ENCODE results near the gene AIF1.

DNA sequence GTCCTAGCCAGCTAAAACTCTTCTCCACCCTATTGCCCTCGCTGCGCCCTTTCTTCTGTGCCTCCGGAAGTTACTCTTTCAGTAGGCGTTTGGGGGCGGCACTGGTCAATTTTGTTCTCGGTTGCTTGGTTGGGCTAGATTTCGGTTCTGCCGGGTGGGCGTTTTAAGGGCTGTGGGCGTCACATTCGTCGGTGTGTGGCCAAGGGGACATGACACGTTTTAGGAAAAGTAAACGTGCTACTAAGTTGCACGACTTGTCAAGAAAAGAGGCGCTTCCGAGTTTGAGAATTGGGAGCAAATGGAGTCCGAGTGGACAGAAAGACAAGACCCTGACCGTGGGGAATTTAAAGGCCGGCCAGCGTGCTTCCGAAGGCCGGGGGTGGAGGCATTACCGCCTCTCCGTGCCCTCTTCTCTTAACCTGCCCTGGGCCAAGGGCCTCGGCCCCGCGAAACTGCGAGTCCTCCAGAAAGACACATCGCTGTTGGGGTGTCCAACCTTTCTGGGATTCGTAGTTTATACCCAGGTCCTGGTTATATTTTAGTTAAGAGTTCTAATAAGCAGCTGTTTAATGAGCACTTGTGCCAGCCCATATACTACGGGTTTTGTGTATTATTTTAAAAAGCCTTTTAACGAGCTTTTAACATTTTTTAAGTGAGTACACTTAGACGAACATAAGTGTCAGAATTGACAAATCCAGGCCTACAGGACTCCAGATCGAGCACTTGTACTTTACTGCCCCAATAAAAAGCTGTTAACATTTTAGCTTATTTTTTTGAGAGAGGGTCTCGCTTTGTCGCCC lies 38.1 kb downstream of the AIF1 start:
- TF ChIP-seq POLR2A (IDR thresholded peaks at IDR 0.05), result peak; percentile 68
- TF ChIP-seq, protein P1, sequence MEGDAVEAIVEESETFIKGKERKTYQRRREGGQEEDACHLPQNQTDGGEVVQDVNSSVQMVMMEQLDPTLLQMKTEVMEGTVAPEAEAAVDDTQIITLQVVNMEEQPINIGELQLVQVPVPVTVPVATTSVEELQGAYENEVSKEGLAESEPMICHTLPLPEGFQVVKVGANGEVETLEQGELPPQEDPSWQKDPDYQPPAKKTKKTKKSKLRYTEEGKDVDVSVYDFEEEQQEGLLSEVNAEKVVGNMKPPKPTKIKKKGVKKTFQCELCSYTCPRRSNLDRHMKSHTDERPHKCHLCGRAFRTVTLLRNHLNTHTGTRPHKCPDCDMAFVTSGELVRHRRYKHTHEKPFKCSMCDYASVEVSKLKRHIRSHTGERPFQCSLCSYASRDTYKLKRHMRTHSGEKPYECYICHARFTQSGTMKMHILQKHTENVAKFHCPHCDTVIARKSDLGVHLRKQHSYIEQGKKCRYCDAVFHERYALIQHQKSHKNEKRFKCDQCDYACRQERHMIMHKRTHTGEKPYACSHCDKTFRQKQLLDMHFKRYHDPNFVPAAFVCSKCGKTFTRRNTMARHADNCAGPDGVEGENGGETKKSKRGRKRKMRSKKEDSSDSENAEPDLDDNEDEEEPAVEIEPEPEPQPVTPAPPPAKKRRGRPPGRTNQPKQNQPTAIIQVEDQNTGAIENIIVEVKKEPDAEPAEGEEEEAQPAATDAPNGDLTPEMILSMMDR (IDR thresholded peaks at IDR 0.05), result no peak
